Trophoblast cell (in vitro differentiated cells and primary cell): ENCODE measurements around the gene IPO9.

ENCODE experiments used
- DNase-seq, 2 donors: peaks; one replicate each; pipeline ENCODE4 v3.0.0-alpha.2; 2016
- H2AFZ ChIP-seq: 2 replicates; pipeline ENCODE4 v1.6.1; 2013; ENCODE audit warnings: low read length, moderate library complexity, mild to moderate bottlenecking; ENCODE audit not compliant: insufficient read depth, poor library complexity
- H2AK5ac ChIP-seq: 2 replicates; pipeline ENCODE4 v1.6.1; 2013; ENCODE audit warnings: mild to moderate bottlenecking, low read length
- H2BK120ac ChIP-seq: 2 replicates; pipeline ENCODE4 v1.6.1; 2013; ENCODE audit warnings: low read length, mild to moderate bottlenecking, moderate library complexity; ENCODE audit not compliant: insufficient read depth, poor library complexity
- H2BK12ac ChIP-seq: 2 replicates; pipeline ENCODE4 v1.6.1; 2013; ENCODE audit warnings: mild to moderate bottlenecking, low read length, moderate library complexity
- H2BK5ac ChIP-seq: 2 replicates; pipeline ENCODE4 v1.6.1; 2013; ENCODE audit warnings: low read length, low read depth, moderate library complexity, mild to moderate bottlenecking; ENCODE audit not compliant: poor library complexity
- H3K14ac ChIP-seq: 2 replicates; pipeline ENCODE4 v1.6.1; 2013; ENCODE audit warnings: mild to moderate bottlenecking, low read length
- H3K18ac ChIP-seq: 2 replicates; pipeline ENCODE4 v1.6.1; 2013; ENCODE audit warnings: mild to moderate bottlenecking, low read length
- H3K23ac ChIP-seq: 2 replicates; pipeline ENCODE4 v1.6.1; 2013; ENCODE audit warnings: low read length
- H3K27ac ChIP-seq: 2 replicates; pipeline ENCODE4 v1.5.1; 2013; ENCODE audit warnings: low read depth, mild to moderate bottlenecking, inconsistent platforms, low read length, moderate library complexity
- H3K27me3 ChIP-seq: 2 replicates; pipeline ENCODE4 v1.6.1; 2013; ENCODE audit warnings: inconsistent platforms, mild to moderate bottlenecking, low read length, moderate library complexity; ENCODE audit not compliant: insufficient read depth
- H3K36me3 ChIP-seq, 2 experiments: 1 replicate in 1 of 2; 2 replicates in 1 of 2; pipeline ENCODE4 v1.6.1; 2013; ENCODE audit warnings: low read length in 2 of 2, mild to moderate bottlenecking in 2 of 2, moderate library complexity in 1 of 2; ENCODE audit not compliant: insufficient read depth in 2 of 2, control insufficient read depth in 1 of 2
- H3K4ac ChIP-seq: 2 replicates; pipeline ENCODE4 v1.6.1; 2013; ENCODE audit warnings: low read depth, mild to moderate bottlenecking, low read length, moderate library complexity
- H3K4me1 ChIP-seq, 2 experiments: 1 replicate in 1 of 2; 2 replicates in 1 of 2; pipeline ENCODE4 v1.6.1; 2013; ENCODE audit warnings: low read length in 2 of 2, mild to moderate bottlenecking in 2 of 2, moderate library complexity in 1 of 2; ENCODE audit not compliant: insufficient read depth in 2 of 2, control insufficient read depth in 1 of 2
- H3K4me2 ChIP-seq: 2 replicates; pipeline ENCODE4 v1.6.1; 2013; ENCODE audit warnings: inconsistent platforms, mild to moderate bottlenecking, low read length, moderate library complexity
- H3K4me3 ChIP-seq: 2 replicates; pipeline ENCODE4 v1.5.1; 2013; ENCODE audit warnings: mild to moderate bottlenecking, low read depth, low read length, inconsistent platforms
- H3K79me1 ChIP-seq: one replicate; pipeline ENCODE4 v1.6.1; 2013; ENCODE audit warnings: low read length
- H3K79me2 ChIP-seq: 2 replicates; pipeline ENCODE4 v1.6.1; 2013; ENCODE audit warnings: low read length, mild to moderate bottlenecking; ENCODE audit not compliant: control insufficient read depth, insufficient read depth, poor library complexity
- H3K9ac ChIP-seq: 2 replicates; pipeline ENCODE4 v1.6.1; 2013; ENCODE audit warnings: mild to moderate bottlenecking, low read length
- H3K9me3 ChIP-seq: 2 replicates; pipeline ENCODE4 v1.6.1; 2013; ENCODE audit warnings: low read depth, mild to moderate bottlenecking, control low read depth, inconsistent platforms, low read length; ENCODE audit not compliant: insufficient read depth
- H4K12ac ChIP-seq: 2 replicates; pipeline ENCODE4 v1.6.1; 2013; ENCODE audit warnings: low read depth, mild to moderate bottlenecking, low read length, moderate library complexity
- H4K8ac ChIP-seq: 2 replicates; pipeline ENCODE4 v1.6.1; 2013; ENCODE audit warnings: low read depth, mild to moderate bottlenecking, low read length, moderate library complexity
- H4K91ac ChIP-seq: one replicate; pipeline ENCODE4 v1.6.1; 2013; ENCODE audit warnings: low read depth, mild to moderate bottlenecking, low read length, moderate library complexity
- WGBS: extraction: QIAGEN DNeasy Blood & Tissue Kit; methylation state at CpG from one replicate; pipeline ENCODE4 v1.1.7; 2013; ENCODE audit warnings: missing lambda C conversion rate; ENCODE audit not compliant: insufficient read length, insufficient coverage; ENCODE audit errors: extremely low coverage; 5-methylcytosine and 5-hydroxymethylcytosine counted together

IPO9 gene

GRCh38 chr1:201912832-201913231 is 83.9 kb downstream of the IPO9 start:
- Histone ChIP-seq H4K8ac (peak overlapping the region; percentile 21), H3K14ac (no peak overlapping the region), H3K18ac (no peak overlapping the region), H2BK12ac (no peak overlapping the region), H3K27me3 (no peaks in the 10 kb centered on the region), H2AFZ (no peak overlapping the region), H4K91ac (peak overlapping the region; percentile 5), H3K9me3 (no peaks in the 10 kb centered on the region), H2AK5ac (no peak overlapping the region), H3K4me3 (no peak overlapping the region), H3K79me2 (no peaks in the 10 kb centered on the region), H3K4me2 (no peak overlapping the region), H2BK120ac (no peak overlapping the region), H3K23ac (no peak overlapping the region), H2BK5ac (no peak overlapping the region), H4K12ac (no peak overlapping the region), H3K4ac (no peak overlapping the region), H3K36me3 (no peaks in the 10 kb centered on the region), H3K4me1 (peaks cover 15 to 18% of the 10 kb centered on the region in 2 experiments), H3K9ac (no peak overlapping the region), H3K79me1 (peaks cover 10% of the 10 kb centered on the region), H3K27ac (no peak overlapping the region)
- WGBS = no CpG with 5 or more reads among the region's 5 CpGs
- DNase-seq = peak; percentile 37 to 41

GRCh38 chr1:201914456-201915235 is 85.7 kb downstream of the IPO9 start:
- no peak overlapping the region for H2AK5ac ChIP-seq
- no CpG with 5 or more reads among the region's 14 CpGs for WGBS
- H2BK12ac ChIP-seq = no peak overlapping the region
- no peak overlapping the region for H4K8ac ChIP-seq
- H2BK120ac ChIP-seq = no peak overlapping the region
- peaks cover 10% of the 10 kb centered on the region for H3K79me1 ChIP-seq
- no peak overlapping the region for H3K9ac ChIP-seq
- no peak overlapping the region for H3K14ac ChIP-seq
- H3K4me3 ChIP-seq = no peak overlapping the region
- H2BK5ac ChIP-seq = no peak overlapping the region
- no peak overlapping the region for H2AFZ ChIP-seq
- H3K23ac ChIP-seq = no peak overlapping the region
- no peaks in the 10 kb centered on the region for H3K9me3 ChIP-seq
- no peak overlapping the region for H3K18ac ChIP-seq
- H3K27ac ChIP-seq = no peak overlapping the region
- no peak overlapping the region for H4K91ac ChIP-seq
- no peaks in the 10 kb centered on the region for H3K79me2 ChIP-seq
- DNase-seq = no peak
- H3K36me3 ChIP-seq = no peaks in the 10 kb centered on the region
- H3K4ac ChIP-seq = no peak overlapping the region
- H3K4me1 ChIP-seq = peaks cover 20 to 24% of the 10 kb centered on the region in 2 experiments
- no peaks in the 10 kb centered on the region for H3K27me3 ChIP-seq
- no peak overlapping the region for H4K12ac ChIP-seq
- H3K4me2 ChIP-seq = no peak overlapping the region

- Histone ChIP-seq H4K91ac (peak overlapping the region; percentile 37), H3K14ac (no peak overlapping the region), H3K79me2 (no peaks in the 10 kb centered on the region), H3K4ac (no peak overlapping the region), H3K4me3 (no peak overlapping the region), H3K9ac (peak overlapping the region; percentile 6), H2BK12ac (peak overlapping the region; percentile 34), H2AFZ (no peak overlapping the region), H3K27ac (peak overlapping the region; percentile 46), H3K9me3 (no peaks in the 10 kb centered on the region), H3K79me1 (peaks cover 10% of the 10 kb centered on the region), H3K18ac (no peak overlapping the region), H3K4me1 (peaks cover 20 to 24% of the 10 kb centered on the region in 2 experiments), H4K8ac (no peak overlapping the region), H3K36me3 (no peaks in the 10 kb centered on the region), H4K12ac (peak overlapping the region; percentile 6), H2BK5ac (no peak overlapping the region), H3K4me2 (peak overlapping the region; percentile 16), H2AK5ac (peak overlapping the region; percentile 31), H3K27me3 (no peaks in the 10 kb centered on the region), H2BK120ac (peak overlapping the region; percentile 41), H3K23ac (no peak overlapping the region)
- DNase-seq = peak; percentile 78 to 81
- WGBS = no CpG with 5 or more reads among the region's 11 CpGs
Measured at GRCh38 chr1:201916649-201917249, 87.8 kb downstream of the IPO9 start.

GRCh38 chr1:201917362-201918033 is 88.5 kb downstream of the IPO9 start:
- WGBS = no CpG with 5 or more reads among the region's 7 CpGs
- Histone ChIP-seq H3K4ac (no peak overlapping the region), H3K18ac (no peak overlapping the region), H2AFZ (no peak overlapping the region), H3K23ac (no peak overlapping the region), H3K79me2 (no peaks in the 10 kb centered on the region), H4K91ac (peak overlapping the region; percentile 37), H2AK5ac (peak overlapping the region; percentile 31), H3K9ac (no peak overlapping the region), H3K4me2 (no peak overlapping the region), H3K9me3 (no peaks in the 10 kb centered on the region), H3K27ac (peak overlapping the region; percentile 46), H2BK120ac (peak overlapping the region; percentile 41), H3K4me1 (peaks cover 20 to 24% of the 10 kb centered on the region in 2 experiments), H2BK5ac (no peak overlapping the region), H4K12ac (no peak overlapping the region), H2BK12ac (peak overlapping the region; percentile 34), H3K79me1 (peaks cover 10% of the 10 kb centered on the region), H4K8ac (no peak overlapping the region), H3K36me3 (no peaks in the 10 kb centered on the region), H3K14ac (peak overlapping the region; percentile 11), H3K27me3 (no peaks in the 10 kb centered on the region), H3K4me3 (no peak overlapping the region)
- no peak for DNase-seq
